H9 (cell line): ENCODE results near the gene TMEM154. TPM values are rescaled to one million over a fixed set of nuclear protein-coding genes. Genes with fewer than 3 reads are reported as not detected.

Experiments
- DNase-seq: peaks from one replicate; pipeline ENCODE4 v3.0.0-alpha.2; 2017
- H2AFZ ChIP-seq: one replicate; pipeline ENCODE4 v1.6.1; 2013; ENCODE audit warnings: mild to moderate bottlenecking, low read length, control low read depth, moderate library complexity
- H2AK5ac ChIP-seq: 2 replicates; pipeline ENCODE4 v1.6.1; 2013; ENCODE audit warnings: low read length, control low read depth, mixed read lengths; ENCODE audit not compliant: insufficient read length
- H2BK120ac ChIP-seq: one replicate; pipeline ENCODE4 v1.6.1; 2013; ENCODE audit warnings: low read depth, mild to moderate bottlenecking, low read length, control low read depth, inconsistent platforms; ENCODE audit not compliant: poor library complexity, severe bottlenecking
- H2BK12ac ChIP-seq: 2 replicates; pipeline ENCODE4 v1.6.1; 2013; ENCODE audit warnings: low read length, control low read depth, mixed read lengths, low read depth; ENCODE audit not compliant: insufficient read length
- H2BK15ac ChIP-seq: 2 replicates; pipeline ENCODE4 v1.6.1; 2013; ENCODE audit warnings: low read depth, low read length, control low read depth
- H2BK20ac ChIP-seq: one replicate; pipeline ENCODE4 v1.6.1; 2013; ENCODE audit warnings: low read depth, mild to moderate bottlenecking, low read length, control low read depth, inconsistent platforms; ENCODE audit not compliant: poor library complexity, severe bottlenecking
- H2BK5ac ChIP-seq: 2 replicates; pipeline ENCODE4 v1.6.1; 2013; ENCODE audit warnings: low read length, control low read depth, mixed read lengths; ENCODE audit not compliant: insufficient read length
- H3K14ac ChIP-seq: 2 replicates; pipeline ENCODE4 v1.6.1; 2013; ENCODE audit warnings: low read length, control low read depth; ENCODE audit not compliant: insufficient read depth
- H3K18ac ChIP-seq: 2 replicates; pipeline ENCODE4 v1.6.1; 2013; ENCODE audit warnings: low read depth, mild to moderate bottlenecking, mixed read lengths, low read length, control low read depth; ENCODE audit not compliant: insufficient read length
- H3K23ac ChIP-seq: 2 replicates; pipeline ENCODE4 v1.6.1; 2013; ENCODE audit warnings: low read length, control low read depth, mixed read lengths, low read depth; ENCODE audit not compliant: insufficient read length
- H3K23me2 ChIP-seq: 2 replicates; pipeline ENCODE4 v1.6.1; 2013; ENCODE audit warnings: low read depth, mild to moderate bottlenecking, mixed read lengths, low read length, control low read depth; ENCODE audit not compliant: insufficient read length, poor library complexity, severe bottlenecking
- H3K27ac ChIP-seq: 2 replicates; pipeline ENCODE4 v1.5.1; 2013; ENCODE audit warnings: low read length, control low read depth, mixed read lengths, low read depth; ENCODE audit not compliant: insufficient read length
- H3K27me3 ChIP-seq: 2 replicates; pipeline ENCODE4 v1.6.1; 2013; ENCODE audit warnings: low read length, control low read depth, inconsistent platforms; ENCODE audit not compliant: insufficient read depth
- H3K4ac ChIP-seq: 2 replicates; pipeline ENCODE4 v1.6.1; 2013; ENCODE audit warnings: low read depth, mild to moderate bottlenecking, control low read depth, inconsistent platforms, low read length, moderate library complexity
- H3K4me1 ChIP-seq: 2 replicates; pipeline ENCODE4 v1.6.1; 2013; ENCODE audit warnings: low read length, control low read depth, inconsistent platforms; ENCODE audit not compliant: insufficient read depth
- H3K4me2 ChIP-seq: 2 replicates; pipeline ENCODE4 v1.6.1; 2013; ENCODE audit warnings: low read length, control low read depth, mixed read lengths; ENCODE audit not compliant: insufficient read length, insufficient read depth
- H3K56ac ChIP-seq: 2 replicates; pipeline ENCODE4 v1.6.1; 2013; ENCODE audit warnings: low read depth, mild to moderate bottlenecking, mixed read lengths, low read length, control low read depth; ENCODE audit not compliant: insufficient read length
- H3K79me1 ChIP-seq: 2 replicates; pipeline ENCODE4 v1.6.1; 2013; ENCODE audit warnings: low read depth, mild to moderate bottlenecking, moderate library complexity, low read length, control low read depth, inconsistent platforms; ENCODE audit not compliant: insufficient read depth, poor library complexity, severe bottlenecking
- H3K79me2 ChIP-seq: 2 replicates; pipeline ENCODE4 v1.6.1; 2013; ENCODE audit warnings: low read length, control low read depth, inconsistent platforms; ENCODE audit not compliant: insufficient read depth
- H3K9ac ChIP-seq: 2 replicates; pipeline ENCODE4 v1.6.1; 2013; ENCODE audit warnings: low read length, control low read depth, mixed read lengths; ENCODE audit not compliant: insufficient read length; ENCODE audit errors: extremely low read depth
- H3K9me3 ChIP-seq: one replicate; pipeline ENCODE4 v1.6.1; 2013; ENCODE audit warnings: low read depth, low read length, inconsistent platforms; ENCODE audit not compliant: control insufficient read depth
- H3T11ph ChIP-seq: one replicate; pipeline ENCODE4 v1.6.1; 2013; ENCODE audit warnings: mild to moderate bottlenecking, low read length, control low read depth, inconsistent platforms
- H4K20me1 ChIP-seq: one replicate; pipeline ENCODE4 v1.6.1; 2013; ENCODE audit not compliant: control insufficient read depth, insufficient read length, insufficient read depth
- H4K5ac ChIP-seq: 2 replicates; pipeline ENCODE4 v1.6.1; 2013; ENCODE audit warnings: low read depth, mild to moderate bottlenecking, mixed read lengths, low read length, control low read depth; ENCODE audit not compliant: insufficient read length
- H4K8ac ChIP-seq: replicated peaks from 2 replicates; pipeline ENCODE4 v1.6.1; 2013; ENCODE audit warnings: low read length, control low read depth, mixed read lengths, low read depth; ENCODE audit not compliant: insufficient read length
- H4K91ac ChIP-seq: 2 replicates; pipeline ENCODE4 v1.6.1; 2013; ENCODE audit warnings: low read depth, mild to moderate bottlenecking, moderate library complexity, mixed read lengths, low read length, control low read depth; ENCODE audit not compliant: insufficient read length
- H3K27ac Mint-ChIP-seq, 3 experiments: 2 replicates in 2 of 3; 3 replicates in 1 of 3; pipeline ENCODE4 v1.8.0; 2020 to 2021; ENCODE audit warnings: mixed read lengths in 3 of 3, mild to moderate bottlenecking in 1 of 3, moderate library complexity in 1 of 3
- H3K27me3 Mint-ChIP-seq: 2 replicates; pipeline ENCODE4 v1.8.0; 2021; ENCODE audit warnings: low read depth, mild to moderate bottlenecking, moderate library complexity, mixed read lengths
- H3K36me3 Mint-ChIP-seq, 3 experiments: 2 replicates in 2 of 3; 3 replicates in 1 of 3; pipeline ENCODE4 v1.8.0; 2020 to 2021; ENCODE audit warnings: low read depth in 3 of 3, mixed read lengths in 3 of 3; ENCODE audit not compliant: insufficient read depth in 1 of 3
- H3K4me1 Mint-ChIP-seq, 2 experiments: 2 replicates each; pipeline ENCODE4 v1.8.0; 2020; ENCODE audit warnings: mixed read lengths in 2 of 2
- H3K4me3 Mint-ChIP-seq, 2 experiments: 2 replicates in 1 of 2; 3 replicates in 1 of 2; pipeline ENCODE4 v1.8.0; 2020 to 2021; ENCODE audit warnings: mild to moderate bottlenecking in 2 of 2, mixed read lengths in 2 of 2, moderate library complexity in 1 of 2
- H3K9me3 Mint-ChIP-seq, 2 experiments: 2 replicates in 1 of 2; 3 replicates in 1 of 2; pipeline ENCODE4 v1.8.0; 2020; ENCODE audit warnings: mild to moderate bottlenecking in 2 of 2, mixed read lengths in 2 of 2, moderate library complexity in 1 of 2
- CTCF ChIP-seq: fragments of 200-600 bp; sonication (generic); conservative IDR thresholded peaks from 3 replicates; pipeline ENCODE4 v1.8.0; 2021; ENCODE audit warnings: antibody characterized with exemption, mild to moderate bottlenecking
- WGBS: extraction: QIAGEN DNeasy Blood & Tissue Kit; methylation state at CpG from one replicate; pipeline ENCODE4 v1.1.7; 2013; ENCODE audit warnings: missing lambda C conversion rate, low lambda C conversion rate, mixed read lengths; ENCODE audit not compliant: insufficient read length; ENCODE audit errors: extremely low coverage; 5-methylcytosine and 5-hydroxymethylcytosine counted together
- total RNA-seq: library from RNA; stranded (reverse); gene quantifications from 2 replicates; pipeline ENCODE4 v1.2.1, GENCODE V29; 2021

TMEM154 gene
- total RNA-seq, 1 experiment from 2014 or later = 1.7 TPM

GRCh38 chr4:152618971-152619370, 60.8 kb downstream of the TMEM154 start:
- Mint-ChIP-seq H3K9me3 (no peaks in the 10 kb centered on the region), H3K4me1 (peaks cover 0 to 3% of the 10 kb centered on the region in 2 experiments; a peak in 1 of 4 replicates), H3K27me3 (no peaks in the 10 kb centered on the region), H3K27ac (no peak overlapping the region), H3K4me3 (no peak overlapping the region), H3K36me3 (no peaks in the 10 kb centered on the region)
- H4K8ac ChIP-seq = no peak overlapping the region
- H2AFZ ChIP-seq = no peak overlapping the region
- H3K23me2 ChIP-seq = no peaks in the 10 kb centered on the region
- no peak overlapping the region for H3K4ac ChIP-seq
- no peak overlapping the region for H3K56ac ChIP-seq
- no peak overlapping the region for H3K27ac ChIP-seq
- H3K23ac ChIP-seq = no peak overlapping the region
- no peak overlapping the region for H2BK5ac ChIP-seq
- no peaks in the 10 kb centered on the region for H3K27me3 ChIP-seq
- DNase-seq = no peak
- no peak overlapping the region for H3K18ac ChIP-seq
- no peaks in the 10 kb centered on the region for H3K79me1 ChIP-seq
- H2BK20ac ChIP-seq = no peak overlapping the region
- no peak overlapping the region for H4K91ac ChIP-seq
- H3K14ac ChIP-seq = no peak overlapping the region
- H2BK15ac ChIP-seq = no peak overlapping the region
- TF ChIP-seq CTCF = no peak
- WGBS = no CpG with 5 or more reads among the region's 4 CpGs
- H2AK5ac ChIP-seq = no peak overlapping the region
- peak overlapping the region; percentile 8 for H3K9ac ChIP-seq
- no peaks in the 10 kb centered on the region for H3K9me3 ChIP-seq
- no peaks in the 10 kb centered on the region for H4K20me1 ChIP-seq
- no peak overlapping the region for H2BK120ac ChIP-seq
- no peaks in the 10 kb centered on the region for H3K4me1 ChIP-seq
- no peaks in the 10 kb centered on the region for H3K79me2 ChIP-seq
- no peak overlapping the region for H2BK12ac ChIP-seq
- no peak overlapping the region for H3T11ph ChIP-seq
- H4K5ac ChIP-seq = no peak overlapping the region
- H3K4me2 ChIP-seq = no peak overlapping the region
